Left renal pelvis (tissue), 4 donors: ENCODE measurements around the gene IPO13. TPM values are rescaled to one million over a fixed set of nuclear protein-coding genes. Genes with fewer than 3 reads are reported as not detected.

Experiments used
- DNase-seq, 4 donors: peaks; one replicate each; pipeline ENCODE4 v3.0.0-alpha.2; 2013; ENCODE audit warnings: low read depth in 4 of 4, low spot score in 3 of 4
- polyA plus RNA-seq, 4 donors: library from polyadenylated mRNA; unstranded; fragments of 120-200 nt; gene quantifications; one replicate each; pipeline ENCODE4 v1.2.1, GENCODE V29; 2013; ENCODE audit not compliant: insufficient read length in 4 of 4

Gene IPO13
- polyA plus RNA-seq: 10 to 100 TPM; 23.4 to 46.2 (median 36.1) TPM

- DNase-seq: peak; percentile 89 to 93 (median 90)
These were observed at the start of gene IPO13 for GRCh38 chr1:43946236-43947060. Gene IPO13 (plus strand): TSS chr1:43946950. CDS start chr1:43947601, 651 bp downstream.

- no peak for DNase-seq
These were observed 47.8 kb upstream of the IPO13 start for GRCh38 chr1:43898981-43899380.

GRCh38 chr1:43900386-43900785, 46.4 kb upstream of the IPO13 start:
- no peak for DNase-seq

GRCh38 chr1:43901196-43901961, 45.4 kb upstream of the IPO13 start:
- DNase-seq: no peak

- DNase-seq: no peak
These were observed 44.5 kb upstream of the IPO13 start for GRCh38 chr1:43902058-43902831.

- DNase-seq: no peak
These were observed 41.8 kb upstream of the IPO13 start for GRCh38 chr1:43904660-43905551.

GRCh38 chr1:43908226-43908625, 38.5 kb upstream of the IPO13 start:
- no peak for DNase-seq

GRCh38 chr1:43908858-43909257, 37.9 kb upstream of the IPO13 start:
- no peak for DNase-seq

- DNase-seq: no peak
These were observed 36.4 kb upstream of the IPO13 start for GRCh38 chr1:43910343-43910742.

- DNase-seq: no peak
These were observed 34.1 kb upstream of the IPO13 start for GRCh38 chr1:43912607-43913006.

GRCh38 chr1:43913051-43913501, 33.7 kb upstream of the IPO13 start:
- no peak for DNase-seq

- DNase-seq: no peak
These were observed 32.9 kb upstream of the IPO13 start for GRCh38 chr1:43913666-43914360.

- DNase-seq: no peak
These were observed 31.9 kb upstream of the IPO13 start for GRCh38 chr1:43914576-43915525.

GRCh38 chr1:43919906-43920305, 26.8 kb upstream of the IPO13 start:
- no peak for DNase-seq

- DNase-seq: no peak
These were observed 25.7 kb upstream of the IPO13 start for GRCh38 chr1:43921022-43921421.

GRCh38 chr1:43924516-43924915, 22.2 kb upstream of the IPO13 start:
- DNase-seq: no peak

GRCh38 chr1:43925846-43926245, 20.9 kb upstream of the IPO13 start:
- no peak for DNase-seq
